K562 (cell line): ENCODE data around the gene CIART. TPM values are rescaled to one million over a fixed set of nuclear protein-coding genes. Genes with fewer than 3 reads are reported as not detected.

Source experiments
- CBX5 ChIP-seq: IDR thresholded peaks from 2 replicates; pipeline ENCODE4 v1.6.1; 2014; ENCODE audit warnings: low read depth, borderline replicate concordance
- CC2D1A ChIP-seq: fragments of 450-650 bp; IDR thresholded peaks from 2 replicates; pipeline ENCODE4 v1.6.1; 2017; ENCODE audit warnings: mild to moderate bottlenecking
- DLX4 ChIP-seq: fragments of 250-450 bp; sonication (Bioruptor Pico); IDR thresholded peaks from 2 replicates; pipeline ENCODE4 v1.6.1; 2021; ENCODE audit warnings: mild to moderate bottlenecking
- ETV1 ChIP-seq: fragments of 450-650 bp; conservative IDR thresholded peaks from 2 replicates; pipeline ENCODE4 v1.6.1; 2016; ENCODE audit warnings: missing genetic modification characterization, control low read depth, low read depth, missing compliant biosample characterization
- GABPB2 ChIP-seq: fragments of 250-450 bp; sonication (Bioruptor Pico); conservative IDR thresholded peaks from 2 replicates; pipeline ENCODE4 v1.5.1; 2021; ENCODE audit warnings: mild to moderate bottlenecking
- HDGF ChIP-seq: fragments of 450-650 bp; IDR thresholded peaks from 2 replicates; pipeline ENCODE4 v1.6.1; 2016
- HNRNPK ChIP-seq: fragments of 200-400 bp; formaldehyde crosslinking; IDR thresholded peaks from one replicate; pipeline ENCODE4 v1.6.1; 2018; ENCODE audit warnings: mild to moderate bottlenecking, low read depth, low read length; ENCODE audit not compliant: poor library complexity, severe bottlenecking
- HNRNPL ChIP-seq: fragments of 200-400 bp; formaldehyde crosslinking; IDR thresholded peaks from 2 replicates; pipeline ENCODE4 v1.6.1; 2017; ENCODE audit warnings: low read depth, mild to moderate bottlenecking, low read length
- HOXB6 ChIP-seq: fragments of 250-450 bp; sonication (Bioruptor Pico); IDR thresholded peaks from 2 replicates; pipeline ENCODE4 v1.5.1; 2022; ENCODE audit warnings: mild to moderate bottlenecking, borderline replicate concordance
- PHF20 ChIP-seq: fragments of 450-650 bp; IDR thresholded peaks from 2 replicates; pipeline ENCODE4 v1.6.1; 2018; ENCODE audit not compliant: partially characterized antibody
- POLR3A ChIP-seq: IDR thresholded peaks from 2 replicates; pipeline ENCODE4 v1.6.1; 2011; ENCODE audit warnings: borderline replicate concordance, mild to moderate bottlenecking, moderate library complexity; ENCODE audit not compliant: insufficient read length, insufficient read depth; ENCODE audit errors: extremely low read depth
- SMARCC2 ChIP-seq: fragments of 450-650 bp; IDR thresholded peaks from 2 replicates; pipeline ENCODE4 v1.6.1; 2017; ENCODE audit warnings: antibody characterized with exemption, moderate library complexity, mild to moderate bottlenecking, low read depth
- SRSF7 ChIP-seq: fragments of 200-400 bp; formaldehyde crosslinking; optimal IDR thresholded peaks from 2 replicates; pipeline ENCODE3; 2017; ENCODE audit warnings: mild to moderate bottlenecking, low read depth, low read length
- ZC3H11A ChIP-seq: IDR thresholded peaks from 2 replicates; pipeline ENCODE4 v1.6.1; 2012; ENCODE audit warnings: low read depth, low read length, improper control_type of control experiment
- ZFP1 ChIP-seq: fragments of 450-650 bp; formaldehyde crosslinking; IDR thresholded peaks from 2 replicates; pipeline ENCODE4 v1.4.0; 2020; ENCODE audit warnings: mild to moderate bottlenecking, mixed read lengths
- ZNF316 ChIP-seq: fragments of 450-650 bp; IDR thresholded peaks from 2 replicates; pipeline ENCODE4 v1.6.1; 2016
- ZZZ3 ChIP-seq: fragments of 450-650 bp; IDR thresholded peaks from 2 replicates; pipeline ENCODE4 v1.6.1; 2016; ENCODE audit warnings: antibody characterized with exemption, mild to moderate bottlenecking, moderate library complexity
- polyA plus RNA-seq, 8 experiments: library from polyadenylated mRNA; depleted of rRNA in 4 of 8; stranded (reverse) in 5 of 8; unstranded in 3 of 8; fragments of >200 nt; fragmentation: Nextera tagmentation in 2 of 8; fragmentation: Illumina TruSeq in 1 of 8; extraction: Ambion mirVana in 2 of 8; extraction: Trizol in 1 of 8; gene quantifications; 2 replicates each; pipeline versions ENCODE4 v1.2.1 to v1.2.3, GENCODE V29; 2011 to 2014; ENCODE audit warnings: inconsistent platforms in 1 of 8, missing spikeins in 1 of 8
- total RNA-seq, 7 experiments: library from RNA; depleted of rRNA in 6 of 7; stranded (reverse); fragments of >200 nt in 6 of 7; fragmentation: Illumina TruSeq in 2 of 7; extraction: Trizol in 2 of 7; gene quantifications; 2 replicates each; pipeline versions ENCODE4 v1.2.1 to v1.2.3, GENCODE V29; 2011 to 2021; ENCODE audit warnings: low replicate concordance in 1 of 7
- TF ChIP-seq, protein P1 (sequence below), 2 experiments: fragments of 450-650 bp in 1 of 2; IDR thresholded peaks; 2 replicates each; pipeline ENCODE4 v1.6.1; 2011 to 2017; ENCODE audit warnings: low read depth in 2 of 2, antibody characterized with exemption in 1 of 2, borderline replicate concordance in 1 of 2, low read length in 1 of 2, mild to moderate bottlenecking in 1 of 2, mixed read lengths in 1 of 2; ENCODE audit not compliant: control insufficient read depth in 1 of 2
- TF ChIP-seq, protein P2 (sequence below): fragments of 250-450 bp; sonication (Bioruptor Pico); IDR thresholded peaks from 2 replicates; pipeline ENCODE4 v1.4.0; 2020; ENCODE audit warnings: borderline replicate concordance

The CIART gene
- total and polyA plus RNA-seq, 9 of the 15 experiments (the other 6 are each of a cell fraction or from before 2014, with no cell fraction given), result 0.07 to 0.35 (median 0.19) TPM; not detected in 2

DNA sequence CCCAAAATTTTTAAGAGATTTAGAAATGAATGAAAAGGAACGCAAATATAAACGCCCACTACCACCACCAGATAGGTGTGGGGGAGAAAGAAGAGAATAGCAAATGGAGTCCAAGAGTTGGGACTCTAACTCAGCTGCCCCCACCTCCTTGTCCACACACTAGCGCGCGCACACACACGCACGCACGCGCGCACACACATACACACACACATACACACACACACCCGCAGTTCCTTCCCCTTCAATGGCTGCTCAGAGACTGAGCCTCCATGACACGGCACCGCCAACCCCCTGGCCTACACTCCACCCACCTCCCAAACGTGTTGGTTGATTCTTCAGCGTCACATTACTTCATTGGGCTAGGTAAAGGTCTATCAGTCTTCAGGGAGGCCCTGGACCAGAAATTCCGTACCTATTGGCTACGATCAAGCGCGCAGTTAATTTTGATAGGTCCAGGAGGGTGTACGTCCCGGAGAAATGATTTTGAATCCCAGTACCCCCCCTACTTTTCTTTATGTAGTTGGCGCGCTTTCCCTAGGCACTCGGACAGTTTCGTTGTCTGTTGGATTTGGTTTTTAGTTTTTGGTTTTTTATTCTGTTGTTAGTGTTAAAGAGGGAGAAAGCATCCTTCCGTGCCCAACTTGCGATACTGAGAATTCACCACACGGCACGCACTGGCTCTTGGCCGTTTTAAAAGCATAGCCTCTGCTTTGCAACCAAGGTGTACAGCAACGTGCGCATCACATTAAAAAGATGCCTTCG lies 46.3 kb upstream of the CIART start, which contains the start of gene ANP32E (continued):
- TF ChIP-seq HNRNPL, result no peak
- TF ChIP-seq ZNF316, result peak; percentile 45
- no peak for TF ChIP-seq ZZZ3
- TF ChIP-seq ETV1, result no peak; the same call in 1 of the 2 replicates
- TF ChIP-seq ZFP1 (CRISPR knock-in tag), result no peak
- TF ChIP-seq SRSF7, result no peak
- TF ChIP-seq ZC3H11A, result no peak
- TF ChIP-seq GABPB2 (CRISPR knock-in tag), result no peak
- no peak for TF ChIP-seq HNRNPK
- no peak for TF ChIP-seq HOXB6 (CRISPR knock-in tag)
- peak; percentile 37 for TF ChIP-seq PHF20
- peak; percentile 86 for TF ChIP-seq CC2D1A
- TF ChIP-seq, protein P1, sequence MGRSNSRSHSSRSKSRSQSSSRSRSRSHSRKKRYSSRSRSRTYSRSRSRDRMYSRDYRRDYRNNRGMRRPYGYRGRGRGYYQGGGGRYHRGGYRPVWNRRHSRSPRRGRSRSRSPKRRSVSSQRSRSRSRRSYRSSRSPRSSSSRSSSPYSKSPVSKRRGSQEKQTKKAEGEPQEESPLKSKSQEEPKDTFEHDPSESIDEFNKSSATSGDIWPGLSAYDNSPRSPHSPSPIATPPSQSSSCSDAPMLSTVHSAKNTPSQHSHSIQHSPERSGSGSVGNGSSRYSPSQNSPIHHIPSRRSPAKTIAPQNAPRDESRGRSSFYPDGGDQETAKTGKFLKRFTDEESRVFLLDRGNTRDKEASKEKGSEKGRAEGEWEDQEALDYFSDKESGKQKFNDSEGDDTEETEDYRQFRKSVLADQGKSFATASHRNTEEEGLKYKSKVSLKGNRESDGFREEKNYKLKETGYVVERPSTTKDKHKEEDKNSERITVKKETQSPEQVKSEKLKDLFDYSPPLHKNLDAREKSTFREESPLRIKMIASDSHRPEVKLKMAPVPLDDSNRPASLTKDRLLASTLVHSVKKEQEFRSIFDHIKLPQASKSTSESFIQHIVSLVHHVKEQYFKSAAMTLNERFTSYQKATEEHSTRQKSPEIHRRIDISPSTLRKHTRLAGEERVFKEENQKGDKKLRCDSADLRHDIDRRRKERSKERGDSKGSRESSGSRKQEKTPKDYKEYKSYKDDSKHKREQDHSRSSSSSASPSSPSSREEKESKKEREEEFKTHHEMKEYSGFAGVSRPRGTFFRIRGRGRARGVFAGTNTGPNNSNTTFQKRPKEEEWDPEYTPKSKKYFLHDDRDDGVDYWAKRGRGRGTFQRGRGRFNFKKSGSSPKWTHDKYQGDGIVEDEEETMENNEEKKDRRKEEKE (IDR thresholded peaks at IDR 0.05; ENCODE audit: borderline replicate concordance in 1 of 2, control insufficient read depth in 1 of 2, low read depth in 2 of 2, low read length in 1 of 2), result 0 out of 4 replicates have a peak, but pooled peaks of 1 of the 2 experiments have one; percentile 17
- TF ChIP-seq HDGF, result no peak
- TF ChIP-seq, protein P2, sequence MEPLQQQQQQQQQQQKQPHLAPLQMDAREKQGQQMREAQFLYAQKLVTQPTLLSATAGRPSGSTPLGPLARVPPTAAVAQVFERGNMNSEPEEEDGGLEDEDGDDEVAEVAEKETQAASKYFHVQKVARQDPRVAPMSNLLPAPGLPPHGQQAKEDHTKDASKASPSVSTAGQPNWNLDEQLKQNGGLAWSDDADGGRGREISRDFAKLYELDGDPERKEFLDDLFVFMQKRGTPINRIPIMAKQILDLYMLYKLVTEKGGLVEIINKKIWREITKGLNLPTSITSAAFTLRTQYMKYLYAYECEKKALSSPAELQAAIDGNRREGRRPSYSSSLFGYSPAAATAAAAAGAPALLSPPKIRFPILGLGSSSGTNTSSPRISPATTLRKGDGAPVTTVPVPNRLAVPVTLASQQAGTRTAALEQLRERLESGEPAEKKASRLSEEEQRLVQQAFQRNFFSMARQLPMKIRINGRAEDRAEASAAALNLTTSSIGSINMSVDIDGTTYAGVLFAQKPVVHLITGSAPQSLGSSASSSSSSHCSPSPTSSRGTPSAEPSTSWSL, result no peak
- peak; percentile 19; the same call in 1 of the 2 replicates for TF ChIP-seq SMARCC2
- no peak for TF ChIP-seq POLR3A
- no peak for TF ChIP-seq DLX4 (CRISPR knock-in tag)
- TF ChIP-seq CBX5, result no peak
